Placental pericyte (primary cell): ENCODE data around the gene IL1B. TPM values are rescaled to one million over a fixed set of nuclear protein-coding genes. Genes with fewer than 3 reads are reported as not detected.

ENCODE experiments used
- total RNA-seq: library from RNA; depleted of rRNA; stranded (reverse); fragments of >200 nt; gene quantifications from 2 replicates; pipeline ENCODE4 v1.2.3, GENCODE V29; 2012

Gene IL1B
- 183 and 305 TPM in 2 replicates for total RNA-seq

DNA sequence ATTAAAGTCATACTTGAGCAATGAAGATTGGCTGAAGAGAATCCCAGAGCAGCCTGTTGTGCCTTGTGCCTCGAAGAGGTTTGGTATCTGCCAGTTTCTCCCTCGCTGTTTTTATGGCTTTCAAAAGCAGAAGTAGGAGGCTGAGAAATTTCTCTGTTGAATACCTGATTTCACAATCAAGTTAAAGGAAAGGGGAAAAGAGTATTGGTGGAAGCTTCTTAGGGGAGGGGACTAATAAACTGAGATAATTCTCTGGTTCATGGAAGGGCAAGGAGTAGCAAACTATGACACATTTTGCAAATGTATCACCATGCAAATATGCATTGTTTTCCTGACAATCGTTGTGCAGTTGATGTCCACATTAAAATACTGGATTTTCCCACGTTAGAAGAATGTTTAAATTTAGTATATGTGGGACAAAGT is at the start of gene IL1B:
TSS of gene IL1B (minus strand) at position 85 of the 423 bp plus-strand sequence. CDS start 550 bp downstream, outside the sequence.

DNA sequence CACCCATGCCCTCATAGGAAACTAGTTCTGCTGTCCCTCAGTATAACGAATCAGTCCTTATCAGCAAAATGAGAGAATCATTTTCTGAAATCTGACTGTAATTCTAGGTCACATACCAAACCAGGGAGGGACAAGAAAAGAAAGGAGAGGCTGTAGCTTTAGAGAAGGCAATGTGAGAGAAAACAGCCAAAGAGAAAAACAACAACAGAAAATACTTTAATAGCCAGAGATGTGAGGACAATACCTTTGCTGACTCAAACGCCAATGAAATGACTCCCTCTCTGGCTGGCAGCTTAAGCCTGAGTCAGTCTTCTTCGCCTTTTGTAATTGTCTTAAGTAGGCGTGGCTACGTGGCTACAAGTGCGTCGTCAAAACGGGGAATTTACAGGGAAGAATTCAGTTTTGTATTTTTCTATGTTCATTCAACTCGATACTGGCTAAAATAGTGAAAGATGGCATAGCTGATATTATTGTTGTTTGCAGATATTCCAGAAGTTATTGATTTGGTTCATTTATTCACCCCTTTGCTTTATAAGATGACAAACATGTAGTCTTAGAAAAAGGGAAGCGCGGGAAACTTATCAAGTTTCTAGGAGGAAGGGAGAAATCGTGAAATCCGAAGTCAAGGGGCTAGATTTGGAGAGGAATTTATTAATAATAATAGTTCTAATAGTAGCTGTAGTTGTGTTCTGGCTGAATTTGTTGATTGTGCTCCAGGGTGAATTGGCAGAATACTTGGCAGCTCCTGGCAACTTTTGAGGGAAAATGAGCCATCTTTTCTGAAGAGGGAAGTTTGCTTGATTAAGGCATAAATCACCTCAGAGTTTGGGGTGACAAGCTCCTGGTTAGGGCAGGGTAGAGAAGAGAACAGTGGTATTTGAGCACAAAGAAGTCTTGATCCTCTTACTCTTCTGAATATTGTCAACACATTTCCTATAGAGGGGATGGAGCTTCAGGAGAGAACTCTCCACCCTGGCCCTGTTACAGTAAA is 52.1 kb downstream of the IL1B start, which contains the start of gene IL1A:
TSS of gene IL1A (minus strand) at position 295 of the 991 bp plus-strand sequence. CDS start 723 bp downstream, outside the sequence.

Other genes with a start within 250 kb of the IL1B start
- 114 and 560 TPM in 2 replicates for gene SLC20A1, start 190.8 kb downstream of the IL1B start, total RNA-seq
- gene NT5DC4, start 115.8 kb downstream of the IL1B start, total RNA-seq = not detected in 2 replicates
- gene CKAP2L, start 72.2 kb downstream of the IL1B start, total RNA-seq = 0.88 and 59.1 TPM in 2 replicates
- gene IL1A, start 52.3 kb downstream of the IL1B start, total RNA-seq = 28.6 and 48.6 TPM in 2 replicates
- gene IL37, start 74.4 kb upstream of the IL1B start, total RNA-seq = 0.29 TPM in 1 of 2 replicates, not detected in the other
- not detected in 2 replicates for gene IL36G, start 141.2 kb upstream of the IL1B start, total RNA-seq
- gene IL36A, start 168.7 kb upstream of the IL1B start, total RNA-seq = not detected in 2 replicates
- 0.14 TPM in 1 of 2 replicates, not detected in the other for gene IL36B, start 216.1 kb upstream of the IL1B start, total RNA-seq
- gene IL36RN, start 222.4 kb upstream of the IL1B start, total RNA-seq = under 0.01 TPM in 1 of 2 replicates, not detected in the other
- gene IL1F10, start 231.2 kb upstream of the IL1B start, total RNA-seq = not detected in 2 replicates